GM20000 (cell line): ENCODE measurements around the gene CDHR1.

Source experiments
- DNase-seq: peaks from one replicate; pipeline ENCODE4 v3.0.0; 2012; ENCODE audit warnings: low spot score
- TF ChIP-seq, protein P1 (sequence below): IDR thresholded peaks from 2 replicates; pipeline ENCODE4 v1.5.1; 2012; ENCODE audit warnings: mild to moderate bottlenecking, control low read depth; ENCODE audit errors: extremely low read depth, missing control alignments

CDHR1 gene

DNA sequence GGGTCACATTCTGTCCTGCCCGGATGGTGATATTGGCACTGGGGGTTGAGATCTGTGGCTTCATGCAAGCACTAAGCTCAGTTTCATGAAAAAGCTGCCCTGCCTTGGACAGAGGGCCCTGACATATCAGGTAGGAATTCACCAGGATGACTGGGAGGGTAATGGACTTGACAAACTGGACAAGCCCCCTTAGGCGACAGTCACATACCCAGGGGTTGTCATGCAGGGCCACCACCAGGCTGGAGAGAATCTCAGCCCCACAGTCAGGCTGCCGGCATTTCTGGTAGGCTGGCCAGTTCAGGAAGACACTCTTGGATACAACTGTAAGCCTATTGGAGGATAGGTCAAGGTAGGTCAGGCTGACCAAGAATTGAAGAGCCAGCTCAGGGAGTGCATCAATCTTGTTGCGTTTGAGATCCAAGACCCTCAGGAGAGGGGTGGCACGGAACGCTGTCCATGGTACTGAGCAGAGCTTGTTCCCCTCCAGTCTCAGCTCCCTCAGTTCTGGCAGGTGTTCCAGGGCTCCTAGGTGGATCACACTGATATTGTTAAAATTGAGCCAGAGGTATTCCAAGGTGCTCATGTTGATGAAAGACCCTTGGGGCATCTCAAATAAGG lies 30.2 kb downstream of the CDHR1 start:
- TF ChIP-seq, protein P1, sequence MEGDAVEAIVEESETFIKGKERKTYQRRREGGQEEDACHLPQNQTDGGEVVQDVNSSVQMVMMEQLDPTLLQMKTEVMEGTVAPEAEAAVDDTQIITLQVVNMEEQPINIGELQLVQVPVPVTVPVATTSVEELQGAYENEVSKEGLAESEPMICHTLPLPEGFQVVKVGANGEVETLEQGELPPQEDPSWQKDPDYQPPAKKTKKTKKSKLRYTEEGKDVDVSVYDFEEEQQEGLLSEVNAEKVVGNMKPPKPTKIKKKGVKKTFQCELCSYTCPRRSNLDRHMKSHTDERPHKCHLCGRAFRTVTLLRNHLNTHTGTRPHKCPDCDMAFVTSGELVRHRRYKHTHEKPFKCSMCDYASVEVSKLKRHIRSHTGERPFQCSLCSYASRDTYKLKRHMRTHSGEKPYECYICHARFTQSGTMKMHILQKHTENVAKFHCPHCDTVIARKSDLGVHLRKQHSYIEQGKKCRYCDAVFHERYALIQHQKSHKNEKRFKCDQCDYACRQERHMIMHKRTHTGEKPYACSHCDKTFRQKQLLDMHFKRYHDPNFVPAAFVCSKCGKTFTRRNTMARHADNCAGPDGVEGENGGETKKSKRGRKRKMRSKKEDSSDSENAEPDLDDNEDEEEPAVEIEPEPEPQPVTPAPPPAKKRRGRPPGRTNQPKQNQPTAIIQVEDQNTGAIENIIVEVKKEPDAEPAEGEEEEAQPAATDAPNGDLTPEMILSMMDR: no peak
- DNase-seq: no peak

DNA sequence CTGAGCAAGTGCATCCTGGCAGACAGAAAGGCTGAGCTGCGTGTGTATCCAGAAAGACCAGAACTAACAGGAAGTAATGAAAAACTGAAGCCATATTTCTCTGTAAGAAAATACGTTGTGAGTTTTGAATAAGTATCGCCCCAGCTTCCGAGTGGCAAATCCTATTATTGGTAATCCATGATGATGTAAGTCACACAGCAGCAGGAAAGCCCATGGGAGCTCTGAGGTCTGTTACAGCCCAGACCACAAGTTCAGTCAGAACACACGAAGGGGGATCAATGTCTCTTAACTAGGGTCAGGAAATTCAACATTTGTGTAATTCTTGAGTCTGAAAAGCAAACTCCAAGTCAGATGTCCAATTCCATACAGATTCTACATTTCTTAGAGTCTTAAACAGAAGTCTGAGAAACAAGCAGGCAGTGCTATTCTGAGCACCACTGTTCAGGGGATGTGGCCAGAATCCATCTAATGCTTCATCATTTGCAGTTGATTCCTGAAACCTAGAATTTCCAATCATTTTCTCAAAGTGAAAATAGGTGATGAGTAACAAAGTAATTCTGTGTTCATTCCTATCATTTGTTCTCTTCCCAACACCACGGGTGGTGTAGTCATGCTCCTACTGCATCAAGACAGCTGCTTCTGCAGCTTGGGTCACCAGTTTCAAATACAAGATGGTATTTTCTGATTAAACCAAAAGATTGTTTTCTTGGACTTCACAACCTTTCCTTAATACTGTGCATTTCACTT lies 31.3 kb downstream of the CDHR1 start, which contains the start of gene LRIT2:
Gene LRIT2 (minus strand): TSS at position 118 of the 747 bp plus-strand sequence. CDS start 24 bp downstream, at position 94.
- no peak for DNase-seq
- TF ChIP-seq, protein P1: no peak

DNA sequence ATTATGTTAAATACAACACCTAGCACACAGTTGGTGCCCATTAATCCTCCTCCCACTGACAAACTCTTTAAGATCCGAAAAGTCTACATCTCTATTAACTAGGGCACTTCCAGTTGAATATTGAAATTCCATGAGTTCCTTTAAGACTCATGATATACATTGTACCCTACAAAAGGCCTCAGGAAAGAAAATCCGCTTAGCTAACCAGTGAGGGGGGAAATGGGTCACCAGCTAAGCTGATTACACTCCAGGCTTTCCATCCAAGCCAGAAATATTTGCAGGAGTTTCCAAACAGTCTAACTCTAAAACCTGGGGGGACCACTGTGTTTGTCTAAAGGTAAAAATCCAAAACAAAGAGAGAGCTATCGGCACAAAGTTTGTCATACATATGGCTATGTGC lies 32.3 kb downstream of the CDHR1 start:
- TF ChIP-seq, protein P1: no peak
- no peak for DNase-seq

DNA sequence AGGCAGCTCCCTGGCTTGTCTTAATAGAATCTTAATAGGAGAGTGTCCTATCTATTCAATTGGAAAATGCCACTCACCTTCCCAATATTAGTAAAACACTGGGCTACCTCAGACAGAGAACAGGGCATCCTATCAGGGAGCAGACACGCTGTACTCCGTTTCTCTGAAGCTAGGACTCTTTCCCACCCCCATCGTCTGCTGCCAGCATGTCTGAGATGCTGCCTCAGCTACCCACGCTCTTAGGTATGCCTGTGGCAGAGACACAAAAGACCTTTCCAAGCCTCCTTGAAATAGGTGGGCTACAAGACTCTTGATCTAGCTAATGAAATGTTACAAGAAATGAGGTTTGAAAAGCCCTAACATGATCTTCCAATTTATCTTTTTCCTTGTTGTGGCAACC lies 33.5 kb downstream of the CDHR1 start:
- no peak for DNase-seq
- TF ChIP-seq, protein P1: no peak

DNA sequence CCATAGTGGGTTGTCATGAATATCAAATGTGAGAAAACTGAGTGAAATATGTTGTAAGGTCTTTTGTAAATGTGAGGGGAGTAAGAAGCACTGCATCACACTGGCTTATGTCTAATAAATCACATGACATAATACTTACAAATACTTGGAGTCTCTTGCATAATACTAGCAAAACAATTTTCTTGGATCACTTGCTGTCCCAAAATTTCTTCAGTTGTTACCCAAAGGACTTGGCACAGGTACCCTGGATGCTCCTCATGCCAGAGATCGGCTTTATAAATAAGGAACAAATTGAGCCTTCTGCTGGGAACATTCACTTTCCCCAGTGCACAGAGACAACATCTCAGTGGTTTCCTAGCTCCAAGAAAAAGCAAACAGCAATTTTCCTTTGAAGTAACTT lies 36.0 kb downstream of the CDHR1 start:
- TF ChIP-seq, protein P1: no peak

DNA sequence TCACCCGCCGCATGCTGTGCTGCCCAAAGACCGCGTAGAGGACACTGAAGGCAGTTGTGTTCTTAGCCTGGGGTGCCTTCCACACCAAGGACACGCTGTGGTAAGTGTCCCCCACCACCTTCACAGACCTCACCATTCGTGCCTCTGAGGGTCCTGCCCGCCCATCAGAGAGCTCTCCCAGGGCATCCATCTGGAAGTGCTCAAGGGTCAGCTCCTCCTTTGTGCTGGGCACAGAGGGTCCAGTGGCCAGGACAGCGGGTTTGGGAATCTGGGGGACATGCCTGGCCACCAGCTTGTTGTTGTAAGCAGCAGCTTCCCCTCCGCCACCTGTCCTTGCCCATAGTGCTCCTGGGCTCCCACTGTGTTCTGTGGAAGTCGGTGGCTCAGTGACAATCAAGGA lies 38.0 kb downstream of the CDHR1 start:
- TF ChIP-seq, protein P1: no peak
- DNase-seq: no peak

More for the DNA sequence above, 36.0 kb downstream of the CDHR1 start:
- no peak for DNase-seq

DNA sequence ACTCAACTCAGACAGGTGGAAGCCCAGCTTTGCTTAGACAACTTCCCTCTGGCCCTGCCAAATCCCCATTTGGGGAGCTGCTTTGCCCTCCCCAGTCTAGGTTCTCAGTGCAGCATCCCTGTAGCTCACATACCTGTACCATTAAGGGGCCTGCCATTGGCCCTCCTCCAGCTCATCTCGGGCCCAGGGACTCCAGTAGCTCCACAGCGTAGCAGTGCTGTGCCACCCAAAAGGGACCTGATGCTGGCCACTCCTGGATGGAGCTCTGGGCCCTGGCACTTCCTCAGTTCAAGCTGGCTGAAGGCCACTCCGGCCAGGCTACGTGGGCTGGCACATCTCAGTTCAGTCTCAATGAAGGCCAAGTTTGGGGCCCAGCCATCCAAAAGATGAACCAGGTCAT lies 39.6 kb downstream of the CDHR1 start:
- TF ChIP-seq, protein P1: no peak

More for the DNA sequence above, 39.6 kb downstream of the CDHR1 start:
- DNase-seq: no peak
